GM18951 (cell line): ENCODE data around the gene ANLN.

ENCODE experiments used
- POLR2A ChIP-seq: IDR thresholded peaks from 4 replicates; pipeline ENCODE4 v1.6.1; 2011; ENCODE audit warnings: mild to moderate bottlenecking; ENCODE audit not compliant: insufficient read length, insufficient read depth; ENCODE audit errors: extremely low read depth
- in situ Hi-C: fragments of 300-500 bp; cut with MboI; formaldehyde crosslinking; loops from one replicate; pipeline ENCODE4 v1.12.0; 2022; ENCODE audit warnings: low sequenced_read_pairs, mixed read lengths, inconsistent platforms; ENCODE audit not compliant: unreplicated experiment

ANLN gene, protein sequence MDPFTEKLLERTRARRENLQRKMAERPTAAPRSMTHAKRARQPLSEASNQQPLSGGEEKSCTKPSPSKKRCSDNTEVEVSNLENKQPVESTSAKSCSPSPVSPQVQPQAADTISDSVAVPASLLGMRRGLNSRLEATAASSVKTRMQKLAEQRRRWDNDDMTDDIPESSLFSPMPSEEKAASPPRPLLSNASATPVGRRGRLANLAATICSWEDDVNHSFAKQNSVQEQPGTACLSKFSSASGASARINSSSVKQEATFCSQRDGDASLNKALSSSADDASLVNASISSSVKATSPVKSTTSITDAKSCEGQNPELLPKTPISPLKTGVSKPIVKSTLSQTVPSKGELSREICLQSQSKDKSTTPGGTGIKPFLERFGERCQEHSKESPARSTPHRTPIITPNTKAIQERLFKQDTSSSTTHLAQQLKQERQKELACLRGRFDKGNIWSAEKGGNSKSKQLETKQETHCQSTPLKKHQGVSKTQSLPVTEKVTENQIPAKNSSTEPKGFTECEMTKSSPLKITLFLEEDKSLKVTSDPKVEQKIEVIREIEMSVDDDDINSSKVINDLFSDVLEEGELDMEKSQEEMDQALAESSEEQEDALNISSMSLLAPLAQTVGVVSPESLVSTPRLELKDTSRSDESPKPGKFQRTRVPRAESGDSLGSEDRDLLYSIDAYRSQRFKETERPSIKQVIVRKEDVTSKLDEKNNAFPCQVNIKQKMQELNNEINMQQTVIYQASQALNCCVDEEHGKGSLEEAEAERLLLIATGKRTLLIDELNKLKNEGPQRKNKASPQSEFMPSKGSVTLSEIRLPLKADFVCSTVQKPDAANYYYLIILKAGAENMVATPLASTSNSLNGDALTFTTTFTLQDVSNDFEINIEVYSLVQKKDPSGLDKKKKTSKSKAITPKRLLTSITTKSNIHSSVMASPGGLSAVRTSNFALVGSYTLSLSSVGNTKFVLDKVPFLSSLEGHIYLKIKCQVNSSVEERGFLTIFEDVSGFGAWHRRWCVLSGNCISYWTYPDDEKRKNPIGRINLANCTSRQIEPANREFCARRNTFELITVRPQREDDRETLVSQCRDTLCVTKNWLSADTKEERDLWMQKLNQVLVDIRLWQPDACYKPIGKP

DNA sequence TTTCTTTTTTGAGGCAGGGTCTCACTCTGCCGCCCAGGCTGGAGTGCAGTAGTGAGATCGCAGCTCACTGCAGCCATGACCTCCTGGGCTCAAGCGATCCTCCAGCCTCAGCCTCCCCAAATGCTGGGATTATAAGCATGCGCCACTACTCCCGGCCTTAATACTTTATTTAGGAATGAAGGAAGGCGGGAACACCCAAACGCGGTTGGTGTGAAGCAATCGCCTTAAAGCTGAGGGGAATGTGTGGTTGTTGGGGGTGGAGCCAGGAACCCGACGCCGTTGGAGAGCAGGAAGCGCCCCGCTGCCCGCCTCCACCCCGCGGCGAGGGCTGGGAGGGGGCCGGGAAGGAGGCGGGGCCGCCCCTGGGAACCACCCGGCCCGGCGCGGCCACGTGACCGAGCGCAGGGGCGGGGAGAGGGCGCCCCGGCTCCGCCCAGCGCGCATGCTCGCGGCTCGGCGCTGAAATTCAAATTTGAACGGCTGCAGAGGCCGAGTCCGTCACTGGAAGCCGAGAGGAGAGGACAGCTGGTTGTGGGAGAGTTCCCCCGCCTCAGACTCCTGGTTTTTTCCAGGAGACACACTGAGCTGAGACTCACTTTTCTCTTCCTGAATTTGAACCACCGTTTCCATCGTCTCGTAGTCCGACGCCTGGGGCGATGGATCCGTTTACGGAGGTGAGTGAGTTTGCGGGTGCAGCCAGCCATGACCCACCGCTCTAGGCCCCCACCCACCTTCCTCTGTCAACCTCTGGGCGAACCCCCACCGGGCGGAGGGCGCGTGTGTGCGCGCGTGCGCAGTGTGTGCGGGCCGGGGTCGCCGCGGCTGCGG is at the start of gene ANLN:
TSS of gene ANLN (plus strand) at position 492 of the 828 bp plus-strand sequence. CDS start at position 657, 165 bp downstream.
- peak; percentile 73 for TF ChIP-seq POLR2A
- in situ Hi-C loops = no loop called here

DNA sequence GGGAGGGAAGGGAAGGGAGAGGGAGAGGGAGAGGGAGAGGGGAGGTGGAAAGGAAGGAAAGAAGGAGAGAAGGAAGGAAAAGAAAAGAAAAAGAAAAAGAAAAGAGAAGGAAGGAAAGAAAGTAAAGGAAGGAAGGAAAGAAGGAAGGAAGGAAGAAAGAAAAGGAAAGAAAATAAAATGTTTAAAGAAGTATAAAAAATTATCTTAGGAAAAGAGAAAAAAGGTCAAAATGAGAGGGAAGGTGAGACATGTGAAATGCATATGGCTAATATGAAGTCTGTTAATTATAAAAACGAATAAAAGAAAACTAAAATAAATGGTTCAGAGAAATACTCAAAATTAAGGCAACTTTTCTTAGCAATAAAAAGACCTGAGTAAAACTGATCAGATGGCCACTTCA is 46.1 kb upstream of the ANLN start:
- in situ Hi-C loops = no loop called here
- no peak for TF ChIP-seq POLR2A

DNA sequence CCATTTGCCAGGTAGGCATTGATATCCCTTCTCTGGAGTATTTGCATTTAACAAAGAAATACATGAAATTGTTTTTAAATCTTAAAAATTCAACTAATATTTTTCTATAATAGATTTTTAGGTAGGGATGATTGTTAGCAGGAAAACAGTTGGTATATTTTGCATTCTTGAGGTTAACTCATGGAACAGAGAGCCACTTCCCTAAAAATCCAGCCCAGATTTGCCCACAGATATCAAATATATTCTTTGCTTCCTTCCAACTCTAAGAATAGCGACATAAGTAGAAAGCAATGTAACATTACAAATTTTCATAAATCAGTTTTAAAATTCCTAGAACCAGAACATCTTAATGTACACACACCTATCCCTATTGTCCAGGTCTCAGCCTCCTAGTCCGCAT is 45.0 kb upstream of the ANLN start:
- TF ChIP-seq POLR2A = no peak
- in situ Hi-C loops = no loop called here

DNA sequence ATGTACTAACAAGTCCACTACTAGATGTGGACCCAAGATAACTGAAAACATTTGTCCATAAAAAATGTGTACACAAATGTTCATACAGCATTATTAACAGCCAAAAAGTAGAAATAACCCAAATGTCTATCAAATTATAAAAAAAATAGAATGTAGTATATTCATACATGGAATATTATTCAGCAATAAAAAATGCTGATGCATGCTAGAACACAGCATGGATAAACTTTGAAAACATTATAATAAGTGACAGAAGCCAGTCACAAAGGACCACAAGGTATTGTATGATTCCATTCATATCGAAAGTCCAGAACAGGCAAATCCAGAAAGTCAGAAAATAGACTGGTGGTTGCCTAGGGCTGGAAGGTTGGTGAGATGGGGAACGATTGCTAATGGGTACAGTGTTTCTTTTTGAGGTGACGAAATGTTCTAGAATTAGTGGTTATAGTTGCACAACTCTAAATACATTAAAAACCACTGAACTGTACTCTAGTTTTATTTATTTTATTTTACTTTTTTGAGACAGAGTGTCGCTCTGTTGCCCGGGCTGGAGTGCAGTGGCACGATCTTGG is 43.3 kb upstream of the ANLN start:
- no peak for TF ChIP-seq POLR2A
- in situ Hi-C loops = no loop called here

DNA sequence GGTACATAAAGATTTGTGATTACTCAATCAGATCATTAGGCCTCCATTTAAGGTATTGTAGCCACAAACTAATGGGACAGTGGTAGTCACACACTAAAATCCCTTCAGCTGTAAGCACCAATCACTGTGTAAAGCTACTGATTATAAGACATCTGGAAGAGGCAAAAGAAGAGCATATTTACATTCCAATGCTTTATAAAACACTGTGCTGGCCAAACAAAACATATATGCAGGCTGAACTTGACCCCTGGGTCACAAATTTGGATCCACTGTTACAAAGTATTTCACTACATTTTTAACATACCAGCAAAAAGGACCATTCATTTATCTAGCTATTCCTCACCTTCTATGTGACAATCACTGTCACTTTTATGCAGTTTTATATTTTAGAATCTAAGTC is 41.4 kb upstream of the ANLN start:
- in situ Hi-C loops = no loop called here
- TF ChIP-seq POLR2A = no peak

DNA sequence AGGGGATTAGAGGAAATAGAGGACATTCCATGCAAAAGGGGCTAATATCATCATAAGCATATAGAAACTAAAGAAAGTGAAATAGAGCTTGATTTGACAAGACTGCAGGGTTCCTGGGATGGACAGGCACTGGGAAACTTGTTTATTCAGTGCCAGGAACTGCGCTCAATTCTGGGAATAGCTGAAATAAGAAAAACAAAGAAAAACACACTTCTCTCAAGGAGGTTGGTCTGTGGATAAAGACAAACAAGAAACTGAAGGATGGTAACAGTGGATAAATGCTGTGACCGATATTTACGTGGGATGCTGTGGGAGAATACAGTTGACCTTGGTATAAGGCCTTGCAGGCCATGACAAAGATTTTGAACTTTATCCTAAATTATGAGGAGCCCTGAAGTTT is 40.9 kb upstream of the ANLN start:
- no peak for TF ChIP-seq POLR2A
- in situ Hi-C loops = no loop called here

DNA sequence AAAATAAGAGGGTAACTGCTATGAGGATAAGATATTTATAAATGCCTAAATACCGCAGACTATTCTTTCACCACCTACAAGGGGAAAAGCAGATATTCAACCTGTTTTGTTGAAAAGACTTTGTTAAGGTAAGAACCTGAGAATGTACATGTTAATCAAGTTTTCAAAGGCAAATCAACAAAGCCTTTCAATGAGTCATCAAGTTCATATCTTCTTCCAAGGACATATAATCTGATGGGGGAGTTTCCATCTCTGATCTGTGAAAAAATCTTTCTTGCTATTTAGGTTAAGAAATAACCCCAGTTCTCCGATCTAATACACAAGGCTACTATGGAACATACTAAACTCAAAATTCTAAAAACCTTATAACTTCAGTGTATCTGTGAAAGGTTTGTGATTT is 40.0 kb upstream of the ANLN start:
- in situ Hi-C loops = no loop called here
- TF ChIP-seq POLR2A = no peak

DNA sequence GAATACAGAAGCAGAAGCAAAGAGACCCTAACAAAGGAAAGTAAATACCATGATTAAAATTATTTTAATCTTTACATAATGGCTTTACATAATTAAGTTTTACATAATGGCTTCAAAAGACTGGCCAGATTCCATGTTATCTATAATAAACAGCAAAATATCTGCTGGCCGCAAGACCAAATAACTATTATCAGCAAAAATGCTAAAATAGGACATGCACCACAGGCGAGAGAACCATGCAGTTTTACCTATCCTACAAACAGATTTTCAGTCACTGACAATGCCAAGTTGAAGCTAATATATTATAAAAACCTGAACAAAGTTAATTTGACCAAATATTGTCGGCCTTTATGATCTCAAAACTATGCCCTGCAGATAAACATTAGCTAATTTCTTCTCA is 34.2 kb upstream of the ANLN start:
- in situ Hi-C loops = no loop called here
- TF ChIP-seq POLR2A = no peak

DNA sequence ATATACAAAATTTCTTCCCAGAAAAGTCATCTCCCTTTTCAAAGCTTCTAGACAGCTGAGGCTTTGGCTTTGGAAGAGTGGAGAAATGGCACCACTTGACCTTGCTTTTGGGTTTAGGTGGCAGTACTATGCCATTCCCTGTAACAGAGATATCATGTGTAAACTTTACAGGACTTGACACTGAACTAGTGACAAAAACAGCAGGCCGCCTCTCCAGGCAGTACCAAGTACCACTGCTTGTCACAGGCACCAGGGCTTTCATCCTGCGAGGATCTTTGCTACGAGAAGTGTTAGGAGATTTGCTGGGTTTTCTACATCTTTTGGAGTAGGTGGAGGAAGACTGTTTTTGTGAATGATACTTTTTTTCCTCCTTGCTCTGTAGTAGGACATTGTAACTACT is 32.6 kb upstream of the ANLN start:
- in situ Hi-C loops = no loop called here
- TF ChIP-seq POLR2A = no peak

DNA sequence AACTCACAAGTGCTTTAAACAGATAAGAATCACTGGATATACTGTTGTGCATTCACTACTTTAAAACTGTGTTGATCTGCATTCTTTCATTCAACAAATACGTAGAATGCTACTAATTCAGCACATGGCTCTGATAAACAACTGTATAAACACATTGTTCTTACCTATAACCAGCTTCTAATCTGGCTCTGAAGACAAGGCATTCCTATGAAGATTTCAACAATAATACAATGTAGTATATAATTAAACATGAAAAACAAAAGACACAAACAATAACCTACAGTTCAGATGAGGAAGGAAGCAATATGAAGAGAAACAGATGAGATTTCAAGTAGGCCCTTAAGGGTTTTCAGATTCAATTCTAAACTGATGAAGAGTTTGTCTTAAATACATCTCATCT is 31.1 kb upstream of the ANLN start:
- in situ Hi-C loops = no loop called here
- no peak for TF ChIP-seq POLR2A

DNA sequence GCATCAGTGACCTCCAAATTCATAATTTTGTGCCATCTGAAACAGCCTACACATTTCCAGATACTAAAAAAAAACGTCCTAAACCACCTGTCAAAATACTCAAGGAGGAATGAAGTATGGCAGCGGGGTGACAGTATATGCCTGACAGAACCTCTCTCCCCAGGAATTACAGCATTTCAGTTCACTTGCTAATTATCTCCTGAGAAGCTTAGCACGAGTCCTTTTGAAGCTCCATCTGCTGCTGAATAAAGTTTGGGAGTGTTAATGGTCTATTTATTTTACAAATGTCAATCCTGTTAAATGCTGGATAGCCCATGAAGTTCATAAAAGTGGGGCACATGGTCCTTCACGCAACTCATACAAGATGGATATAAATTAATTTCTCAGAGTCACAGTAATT is 29.4 kb upstream of the ANLN start:
- TF ChIP-seq POLR2A = no peak
- in situ Hi-C loops = no loop called here

DNA sequence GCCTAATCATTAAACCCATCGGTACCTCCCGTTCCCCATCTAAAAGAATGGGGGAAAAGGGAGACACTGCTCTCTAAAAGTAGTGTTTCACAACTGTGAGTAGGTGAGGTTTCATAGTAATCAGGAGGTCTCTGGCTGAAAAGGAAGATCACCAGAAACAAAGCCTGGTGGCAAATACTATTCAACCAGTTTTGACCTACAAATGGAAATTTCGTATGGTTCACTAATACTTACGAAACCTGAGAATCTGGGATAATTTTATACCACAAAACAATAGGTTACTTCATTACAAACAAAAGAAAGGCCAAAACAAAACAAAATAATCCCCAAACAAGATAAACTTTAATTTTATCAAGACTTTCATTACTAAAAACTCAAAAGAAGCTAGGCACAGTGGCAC is 28.4 kb upstream of the ANLN start:
- TF ChIP-seq POLR2A = no peak
- in situ Hi-C loops = no loop called here

DNA sequence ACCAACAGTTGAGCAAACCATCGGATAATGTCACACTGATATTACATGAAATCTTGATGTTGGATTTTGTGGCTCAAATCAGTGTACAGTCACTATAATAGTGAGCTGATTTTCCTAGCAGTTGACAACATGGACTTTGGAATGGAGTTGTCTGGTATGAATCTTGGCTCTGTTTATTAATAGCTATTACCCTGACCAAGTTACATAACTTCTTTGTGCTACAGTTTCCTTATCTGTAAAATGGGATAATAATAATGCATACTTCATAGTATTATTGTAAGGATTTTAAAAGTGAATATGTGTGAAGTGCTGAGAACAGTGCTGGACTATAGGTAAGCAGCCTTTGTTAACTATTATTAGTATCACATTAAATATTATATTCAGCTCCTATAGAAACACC is 26.1 kb upstream of the ANLN start:
- TF ChIP-seq POLR2A = no peak
- in situ Hi-C loops = no loop called here
